Transverse colon (tissue), 4 donors: ENCODE measurements around the gene GHRHR. TPM values are rescaled to one million over a fixed set of nuclear protein-coding genes. Genes with fewer than 3 reads are reported as not detected.

ENCODE experiments used
- DNase-seq: peaks from one replicate; pipeline ENCODE4 v3.0.0-alpha.2; 2019
- H3K27ac ChIP-seq, 4 donors: fragments of 200-600 bp; sonication (generic); 2 replicates each; pipeline ENCODE4 v1.5.1; 2016 to 2018; ENCODE audit warnings: inconsistent platforms in 4 of 4
- H3K27me3 ChIP-seq: fragments of 200-600 bp; sonication (generic); 2 replicates; pipeline ENCODE4 v1.5.1; 2017; ENCODE audit warnings: inconsistent platforms
- H3K36me3 ChIP-seq, 4 donors: fragments of 200-600 bp; sonication (generic); 2 replicates each; pipeline ENCODE4 v1.5.1; 2017 to 2019; ENCODE audit warnings: inconsistent platforms in 4 of 4
- H3K4me1 ChIP-seq, 4 donors: fragments of 200-600 bp; sonication (generic); 2 replicates each; pipeline ENCODE4 v1.5.1; 2017 to 2020; ENCODE audit warnings: inconsistent platforms in 4 of 4
- H3K4me3 ChIP-seq, 4 donors: fragments of 200-600 bp; sonication (generic); 1 replicate in 1 of 4; 2 replicates in 3 of 4; pipeline versions ENCODE4 v1.5.1 to v1.6.1; 2017 to 2019; ENCODE audit warnings: inconsistent platforms in 4 of 4
- H3K9me3 ChIP-seq, 2 donors: fragments of 200-600 bp; sonication (generic); 2 replicates each; pipeline ENCODE4 v1.5.1; 2017 to 2019; ENCODE audit warnings: inconsistent platforms in 2 of 2
- CTCF ChIP-seq, 5 experiments: fragments of 200-600 bp in 3 of 5; fragments of 450-650 bp in 2 of 5; sonication (generic) in 3 of 5; IDR thresholded peaks; 1 replicate in 2 of 5; 2 replicates in 3 of 5; pipeline ENCODE4 v1.5.1; 2016 to 2017; ENCODE audit warnings: antibody characterized with exemption in 5 of 5, inconsistent platforms in 3 of 5, mild to moderate bottlenecking in 2 of 5, moderate library complexity in 1 of 5
- EP300 ChIP-seq: sonication (generic); formaldehyde crosslinking; IDR thresholded peaks from one replicate; pipeline ENCODE4 v1.6.1; 2017; ENCODE audit warnings: antibody characterized with exemption, low read depth
- POLR2A ChIP-seq: fragments of 450-650 bp; IDR thresholded peaks from one replicate; pipeline ENCODE4 v1.6.1; 2016; ENCODE audit warnings: antibody characterized with exemption, mild to moderate bottlenecking, moderate library complexity
- POLR2AphosphoS5 ChIP-seq, 3 donors: sonication (generic); formaldehyde crosslinking; IDR thresholded peaks; one replicate each; pipeline ENCODE4 v1.6.1; 2016; ENCODE audit warnings: antibody characterized with exemption in 3 of 3
- WGBS, 2 donors: methylation state at CpG; one replicate each; pipeline ENCODE4 v1.1.5; 2018; ENCODE audit warnings: low coverage in 1 of 2; 5-methylcytosine and 5-hydroxymethylcytosine counted together
- in situ Hi-C, 4 donors: fragments of 200-750 bp; cut with MboI; loops; one replicate each; pipeline versions ENCODE4 v1.15.0 to v1.15.1; 2017; ENCODE audit warnings: low sequenced_read_pairs in 3 of 4, low pct_ligation_motif_present in 1 of 4, low pct_unique_long_range_greater_than_20kb in 1 of 4
- intact Hi-C: fragments of 100-400 bp; cut with DNase I; formaldehyde crosslinking; loops from one replicate; pipeline ENCODE4 v1.15.1; 2023; ENCODE audit warnings: low total_unique reads
- total RNA-seq, 4 donors: library from RNA; depleted of rRNA; stranded (reverse); fragments of >200 nt; gene quantifications; one replicate each; pipeline ENCODE4 v1.1.0, GENCODE V29; 2016

The GHRHR gene
- total RNA-seq, 4 donors from 2014 or later: not detected

- no peaks in the 10 kb centered on the region for H3K36me3 ChIP-seq
- intact Hi-C loops: no loop called here
- peaks cover 7% of the 10 kb centered on the region for H3K27me3 ChIP-seq
- H3K4me3 ChIP-seq: no peak overlapping the region
- no peaks in the 10 kb centered on the region for H3K9me3 ChIP-seq
- WGBS, 2 donors: 82 to 83% methylated on average over 2 of the region's 2 CpGs
- no peak for DNase-seq
- TF ChIP-seq POLR2A (no peak), CTCF (IDR thresholded peaks at IDR 0.05) (no peak), EP300 (no peak), POLR2AphosphoS5 (IDR thresholded peaks at IDR 0.05) (no peak)
- in situ Hi-C loops: no loop called here
- H3K27ac ChIP-seq: no peak overlapping the region
- H3K4me1 ChIP-seq: no peaks in the 10 kb centered on the region
These were observed 39.3 kb downstream of the GHRHR start for GRCh38 chr7:31003097-31003496.

GRCh38 chr7:31003721-31004120, 40.0 kb downstream of the GHRHR start:
- Histone ChIP-seq H3K27me3 (peaks cover 7% of the 10 kb centered on the region), H3K36me3 (no peaks in the 10 kb centered on the region), H3K4me3 (no peak overlapping the region), H3K9me3 (no peaks in the 10 kb centered on the region), H3K4me1 (no peaks in the 10 kb centered on the region), H3K27ac (no peak overlapping the region)
- intact Hi-C loops (no loop called here), in situ Hi-C loops (no loop called here)
- WGBS, 2 donors: 80 to 85% methylated on average over 2 to 6 of the region's 6 CpGs
- DNase-seq: no peak
- TF ChIP-seq POLR2AphosphoS5 (IDR thresholded peaks at IDR 0.05): no peak
- TF ChIP-seq CTCF (IDR thresholded peaks at IDR 0.05): no peak
- no peak for TF ChIP-seq EP300
- TF ChIP-seq POLR2A: no peak

GRCh38 chr7:31004393-31004792, 40.6 kb downstream of the GHRHR start:
- WGBS, 2 donors: 58% methylated on average over 1 of the region's 1 CpG; no CpG with 5 or more reads in 1 of the 2 donors
- no peaks in the 10 kb centered on the region for H3K4me1 ChIP-seq
- in situ Hi-C loops (no loop called here), intact Hi-C loops (no loop called here)
- H3K27ac ChIP-seq: no peak overlapping the region
- no peak for DNase-seq
- no peak for TF ChIP-seq EP300
- no peak for TF ChIP-seq POLR2A
- TF ChIP-seq POLR2AphosphoS5 (IDR thresholded peaks at IDR 0.05): no peak
- TF ChIP-seq CTCF (IDR thresholded peaks at IDR 0.05): no peak
- H3K27me3 ChIP-seq: peaks cover 7% of the 10 kb centered on the region
- no peak overlapping the region for H3K4me3 ChIP-seq
- no peaks in the 10 kb centered on the region for H3K9me3 ChIP-seq
- no peaks in the 10 kb centered on the region for H3K36me3 ChIP-seq

GRCh38 chr7:31006857-31007256, 43.1 kb downstream of the GHRHR start:
- no peak overlapping the region for H3K27ac ChIP-seq
- no peaks in the 10 kb centered on the region for H3K36me3 ChIP-seq
- TF ChIP-seq POLR2A: no peak
- TF ChIP-seq CTCF (IDR thresholded peaks at IDR 0.05): no peak
- no peak for TF ChIP-seq EP300
- no peak for TF ChIP-seq POLR2AphosphoS5 (IDR thresholded peaks at IDR 0.05)
- WGBS, 2 donors: 50% methylated on average over 6 of the region's 6 CpGs; no CpG with 5 or more reads in 1 of the 2 donors
- intact Hi-C loops: no loop called here
- no peak overlapping the region for H3K4me3 ChIP-seq
- H3K4me1 ChIP-seq: no peaks in the 10 kb centered on the region
- in situ Hi-C loops: no loop called here
- DNase-seq: no peak
- H3K9me3 ChIP-seq: no peaks in the 10 kb centered on the region
- peaks cover 7% of the 10 kb centered on the region for H3K27me3 ChIP-seq
